Fibroblast of lung (primary cell): ENCODE results near the gene DUSP1.

Source experiments
- EZH2 ChIP-seq: IDR thresholded peaks from 2 replicates; pipeline ENCODE4 v1.5.1; 2012; ENCODE audit warnings: low read length, control low read depth, mild to moderate bottlenecking; ENCODE audit errors: missing control alignments
- TF ChIP-seq, protein P1 (sequence below), 2 donors: IDR thresholded peaks in 1 of 2; conservative IDR thresholded peaks in 1 of 2; 1 replicate in 1 of 2; 2 replicates in 1 of 2; pipeline ENCODE4 v1.5.1; 2011 to 2012; ENCODE audit warnings: low read length in 2 of 2, control low read depth in 1 of 2, inconsistent platforms in 1 of 2, low read depth in 1 of 2, mild to moderate bottlenecking in 1 of 2

DNA sequence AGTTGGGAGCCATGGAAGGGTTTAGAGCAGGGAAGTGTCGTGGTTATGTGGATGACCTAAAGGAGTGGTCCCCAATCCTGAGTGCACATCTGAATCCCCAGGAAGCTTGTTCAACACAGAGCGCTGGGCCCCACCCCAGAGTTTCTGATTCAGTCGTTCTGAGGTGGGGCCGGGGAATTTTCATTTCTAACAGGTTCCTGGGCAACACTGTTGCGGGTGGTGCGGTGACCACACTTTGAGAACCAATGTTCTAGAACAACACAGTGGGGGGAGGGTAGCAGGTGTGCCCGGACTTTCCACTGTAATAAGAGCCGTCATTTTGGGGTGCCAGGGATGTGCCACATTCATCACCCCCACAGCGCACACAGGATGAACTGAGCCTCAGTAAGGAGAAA, 39.3 kb downstream of the DUSP1 start:
- TF ChIP-seq, protein P1, sequence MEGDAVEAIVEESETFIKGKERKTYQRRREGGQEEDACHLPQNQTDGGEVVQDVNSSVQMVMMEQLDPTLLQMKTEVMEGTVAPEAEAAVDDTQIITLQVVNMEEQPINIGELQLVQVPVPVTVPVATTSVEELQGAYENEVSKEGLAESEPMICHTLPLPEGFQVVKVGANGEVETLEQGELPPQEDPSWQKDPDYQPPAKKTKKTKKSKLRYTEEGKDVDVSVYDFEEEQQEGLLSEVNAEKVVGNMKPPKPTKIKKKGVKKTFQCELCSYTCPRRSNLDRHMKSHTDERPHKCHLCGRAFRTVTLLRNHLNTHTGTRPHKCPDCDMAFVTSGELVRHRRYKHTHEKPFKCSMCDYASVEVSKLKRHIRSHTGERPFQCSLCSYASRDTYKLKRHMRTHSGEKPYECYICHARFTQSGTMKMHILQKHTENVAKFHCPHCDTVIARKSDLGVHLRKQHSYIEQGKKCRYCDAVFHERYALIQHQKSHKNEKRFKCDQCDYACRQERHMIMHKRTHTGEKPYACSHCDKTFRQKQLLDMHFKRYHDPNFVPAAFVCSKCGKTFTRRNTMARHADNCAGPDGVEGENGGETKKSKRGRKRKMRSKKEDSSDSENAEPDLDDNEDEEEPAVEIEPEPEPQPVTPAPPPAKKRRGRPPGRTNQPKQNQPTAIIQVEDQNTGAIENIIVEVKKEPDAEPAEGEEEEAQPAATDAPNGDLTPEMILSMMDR (conservative IDR thresholded peaks at IDR 0.05 in 1 of 2, IDR thresholded peaks at IDR 0.05 in 1 of 2; ENCODE audit: low read depth in 1 of 2, low read length in 2 of 2) = no peak
- TF ChIP-seq EZH2 = no peak
